Mucosa of stomach (tissue), 1 donor: ENCODE measurements around the gene ADGRA3.
"Not testable (repeated sequence)": the region's sequence is repeated elsewhere in the genome, so short reads cannot be mapped to it uniquely, and the experiment has no call there.

Experiments
- H3K27me3 ChIP-seq: one replicate; pipeline ENCODE4 v1.7.0; 2013; ENCODE audit warnings: mild to moderate bottlenecking, low read length; ENCODE audit not compliant: control insufficient read depth, insufficient read depth
- H3K36me3 ChIP-seq: one replicate; pipeline ENCODE4 v1.7.0; 2013; ENCODE audit warnings: low read length; ENCODE audit not compliant: control insufficient read depth, insufficient read depth
- H3K4me1 ChIP-seq: one replicate; pipeline ENCODE4 v1.7.0; 2013; ENCODE audit warnings: mild to moderate bottlenecking, low read length; ENCODE audit not compliant: control insufficient read depth, insufficient read depth
- H3K4me3 ChIP-seq: one replicate; pipeline ENCODE4 v1.7.0; 2013; ENCODE audit warnings: low read length
- H3K9ac ChIP-seq: one replicate; pipeline ENCODE4 v1.7.0; 2013; ENCODE audit warnings: mild to moderate bottlenecking, low read length, moderate library complexity
- H3K9me3 ChIP-seq: one replicate; pipeline ENCODE4 v1.7.0; 2013; ENCODE audit warnings: mild to moderate bottlenecking, low read length, moderate library complexity; ENCODE audit not compliant: control insufficient read depth
- donor health status: Pancreatic carcinoma.

The ADGRA3 gene

DNA sequence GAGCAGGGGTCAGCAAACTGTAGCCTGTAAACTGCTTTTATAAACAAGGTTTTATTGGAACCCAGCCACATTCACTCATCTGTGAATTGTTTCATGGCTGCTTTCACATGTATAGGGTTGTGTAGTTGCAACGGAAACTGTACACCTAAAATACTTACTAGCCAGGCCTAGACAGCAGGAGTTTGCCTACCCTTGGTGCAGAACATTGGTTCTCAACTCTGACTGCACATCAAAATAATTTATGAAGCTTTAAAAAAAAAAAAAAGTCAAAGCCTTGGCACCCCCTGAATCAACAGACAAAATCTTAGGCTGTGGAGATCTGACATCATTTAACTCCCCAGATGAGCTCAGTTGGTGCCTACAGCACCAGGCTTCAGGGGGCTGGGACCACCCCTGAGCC, 27.8 kb downstream of the ADGRA3 start:
- Histone ChIP-seq H3K4me1 (no peaks in the 10 kb centered on the region), H3K27me3 (no peaks in the 10 kb centered on the region), H3K9ac (no peak overlapping the region), H3K4me3 (no peak overlapping the region), H3K9me3 (no peaks in the 10 kb centered on the region), H3K36me3 (no peaks in the 10 kb centered on the region)

DNA sequence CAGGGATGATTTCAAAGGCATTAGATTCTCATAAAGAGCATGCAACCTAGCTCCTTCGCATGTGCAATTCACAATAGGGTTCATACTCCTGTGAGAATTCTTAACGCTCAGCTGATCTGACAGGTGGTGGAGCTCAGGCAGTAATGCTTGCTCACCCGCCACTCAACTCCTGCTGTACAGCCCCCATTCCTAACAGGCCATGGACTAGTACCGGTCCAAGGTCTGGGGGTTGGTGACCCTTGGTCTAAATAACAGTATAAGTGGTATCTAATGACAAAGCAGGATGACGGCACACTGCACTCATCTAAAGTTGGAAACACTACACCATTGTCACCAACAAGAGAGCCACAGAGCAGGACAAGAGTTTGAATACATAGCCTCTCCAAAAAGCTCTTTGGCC, 28.5 kb downstream of the ADGRA3 start:
- H3K4me1 ChIP-seq: no peaks in the 10 kb centered on the region
- H3K4me3 ChIP-seq: no peak overlapping the region
- H3K9ac ChIP-seq: no peak overlapping the region
- no peaks in the 10 kb centered on the region for H3K36me3 ChIP-seq
- H3K9me3 ChIP-seq: no peaks in the 10 kb centered on the region
- no peaks in the 10 kb centered on the region for H3K27me3 ChIP-seq

DNA sequence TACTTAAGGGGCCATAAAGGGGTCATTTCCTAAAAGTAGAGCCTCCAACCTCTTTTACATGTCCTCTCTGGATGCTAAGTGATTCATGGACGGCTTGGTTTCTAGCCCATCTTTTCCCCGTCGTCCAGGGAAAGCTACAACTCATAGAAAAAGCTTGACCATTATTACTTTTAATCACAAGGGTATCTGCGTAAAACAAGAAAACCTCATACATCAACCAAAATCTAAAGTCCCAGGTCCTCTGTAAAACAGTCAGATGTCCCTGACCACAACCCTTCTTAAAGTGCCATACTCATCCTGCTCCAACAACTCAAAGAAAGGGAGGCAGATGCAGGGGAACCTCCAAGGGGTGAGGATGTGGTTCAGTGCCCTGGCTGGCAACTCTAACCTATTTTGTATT, 29.6 kb downstream of the ADGRA3 start:
- Histone ChIP-seq H3K36me3 (no peaks in the 10 kb centered on the region), H3K27me3 (no peaks in the 10 kb centered on the region), H3K9ac (no peak overlapping the region), H3K9me3 (no peaks in the 10 kb centered on the region), H3K4me3 (no peak overlapping the region), H3K4me1 (no peaks in the 10 kb centered on the region)

DNA sequence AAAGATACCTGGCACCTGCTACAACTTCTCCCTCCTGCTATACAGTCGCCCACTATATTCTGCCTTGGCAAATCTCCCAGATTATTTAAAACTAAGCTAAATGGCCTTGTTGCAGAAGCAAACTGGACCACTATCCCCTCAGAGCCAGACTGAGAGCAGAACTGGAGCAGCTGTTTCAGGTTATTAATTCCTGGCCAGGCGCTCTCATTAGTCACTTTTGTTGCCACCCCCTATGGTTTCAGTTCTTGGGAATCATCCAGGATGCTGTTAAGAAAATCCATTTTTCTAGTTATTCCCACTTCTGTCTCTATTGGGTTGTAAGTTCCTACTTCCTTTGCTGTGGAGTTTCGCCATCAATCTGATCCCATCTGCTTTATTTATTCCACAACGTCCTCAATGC, 30.1 kb downstream of the ADGRA3 start:
- Histone ChIP-seq H3K36me3 (no peaks in the 10 kb centered on the region), H3K4me1 (no peaks in the 10 kb centered on the region)

DNA sequence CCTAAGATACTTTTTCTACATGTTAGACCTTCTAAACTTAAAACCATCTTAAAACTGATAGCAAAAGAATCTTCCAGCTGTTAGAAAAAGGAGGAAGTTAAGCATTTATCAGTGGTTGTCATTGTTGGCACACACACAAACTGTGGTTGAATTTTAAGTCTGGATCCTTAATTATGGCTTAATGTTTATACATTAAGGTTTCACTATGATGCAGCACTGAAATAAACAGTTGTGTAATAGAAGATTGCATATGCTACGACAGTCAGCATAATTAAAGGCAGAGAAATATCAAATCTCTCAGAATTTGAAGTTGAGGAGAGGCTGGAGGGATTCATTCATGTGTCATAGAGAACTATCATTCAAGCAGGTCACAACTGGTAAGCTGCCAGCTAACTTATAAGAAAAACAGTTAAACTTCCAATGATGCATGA, 32.3 kb downstream of the ADGRA3 start:
- H3K9me3 ChIP-seq: no peaks in the 10 kb centered on the region
- no peaks in the 10 kb centered on the region for H3K27me3 ChIP-seq
- no peaks in the 10 kb centered on the region for H3K4me1 ChIP-seq
- no peak overlapping the region for H3K9ac ChIP-seq
- H3K36me3 ChIP-seq: no peaks in the 10 kb centered on the region
- H3K4me3 ChIP-seq: no peak overlapping the region

More for the DNA sequence above, 30.1 kb downstream of the ADGRA3 start:
- no peaks in the 10 kb centered on the region for H3K9me3 ChIP-seq
- no peaks in the 10 kb centered on the region for H3K27me3 ChIP-seq
- H3K4me3 ChIP-seq: no peak overlapping the region
- H3K9ac ChIP-seq: no peak overlapping the region

DNA sequence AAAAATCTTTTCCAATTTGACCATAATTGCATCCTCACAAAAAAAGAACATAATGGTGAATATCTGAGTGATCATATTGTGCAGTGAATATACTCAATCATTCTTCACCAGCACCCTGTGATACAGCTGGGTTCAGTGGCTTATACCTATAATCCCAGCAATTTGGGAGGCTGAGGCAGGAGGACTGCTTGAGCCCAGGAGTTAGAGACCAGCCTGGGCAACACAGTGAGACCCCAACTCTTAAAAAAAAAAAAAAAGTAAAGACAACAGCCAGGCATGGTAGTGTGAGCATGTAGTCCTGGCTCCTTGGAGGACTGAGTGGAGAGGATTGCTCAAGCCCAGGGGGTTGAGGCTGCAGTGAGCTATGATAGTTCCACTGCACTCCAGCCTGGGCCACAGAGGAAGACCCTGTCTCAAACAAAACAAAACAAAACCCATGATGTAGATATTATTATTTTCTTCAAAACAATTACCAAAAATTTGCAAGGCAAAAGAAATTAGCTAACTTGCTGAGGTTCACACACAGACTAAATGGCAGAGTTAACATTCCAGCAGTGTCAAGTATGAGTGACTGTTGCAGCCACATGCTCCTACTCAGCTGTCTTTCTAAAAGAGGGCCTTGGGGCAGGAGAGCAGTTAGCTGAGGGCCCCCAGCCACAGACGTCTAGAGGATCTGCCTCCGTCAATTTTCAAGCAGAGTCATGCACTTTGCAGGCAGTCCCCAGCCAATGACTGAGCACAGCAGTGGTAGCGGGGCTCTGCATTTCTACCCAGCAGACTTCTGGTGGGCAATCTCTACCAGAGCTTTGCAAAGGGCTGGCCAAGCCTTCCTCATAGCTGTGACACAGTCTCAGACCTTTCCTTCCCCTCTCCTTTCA, 33.4 kb downstream of the ADGRA3 start:
- H3K4me1 ChIP-seq: no peaks in the 10 kb centered on the region
- no peaks in the 10 kb centered on the region for H3K27me3 ChIP-seq
- H3K36me3 ChIP-seq: no peaks in the 10 kb centered on the region
- H3K9ac ChIP-seq: no peak overlapping the region
- no peak overlapping the region for H3K4me3 ChIP-seq
- H3K9me3 ChIP-seq: no peaks in the 10 kb centered on the region

DNA sequence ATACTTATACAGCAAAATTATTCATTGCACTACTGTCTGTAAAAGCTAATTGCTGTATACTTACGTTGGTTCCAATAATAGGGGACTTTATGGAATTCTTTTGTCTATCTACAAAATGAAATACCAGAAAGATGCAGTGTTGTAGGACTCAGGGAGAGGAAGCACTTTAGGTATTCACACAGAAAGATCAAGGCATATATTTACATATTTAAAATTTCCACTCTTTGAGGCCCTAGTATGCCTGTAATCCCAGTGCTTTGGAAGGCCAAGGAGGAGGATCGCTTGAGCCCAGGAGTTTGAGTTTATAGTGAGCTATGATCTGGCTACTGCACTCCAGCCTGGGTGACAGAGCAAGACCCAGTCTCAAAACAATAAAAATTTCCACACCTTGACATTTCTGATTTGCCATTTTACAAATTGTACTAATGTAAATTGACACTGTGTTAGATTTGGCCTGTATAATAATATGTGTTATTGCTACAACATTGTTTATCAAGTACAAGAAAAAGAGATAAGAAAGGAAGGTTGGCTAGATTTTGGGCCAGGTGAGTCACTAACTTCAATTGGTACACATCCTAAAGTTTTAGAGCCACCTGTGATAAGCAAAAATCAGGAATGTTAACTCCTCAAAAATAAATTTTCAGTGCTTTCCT, 35.1 kb downstream of the ADGRA3 start:
- H3K36me3 ChIP-seq: no peaks in the 10 kb centered on the region
- H3K4me1 ChIP-seq: no peaks in the 10 kb centered on the region
- no peak overlapping the region for H3K4me3 ChIP-seq
- no peaks in the 10 kb centered on the region for H3K27me3 ChIP-seq
- no peaks in the 10 kb centered on the region for H3K9me3 ChIP-seq
- no peak overlapping the region for H3K9ac ChIP-seq

DNA sequence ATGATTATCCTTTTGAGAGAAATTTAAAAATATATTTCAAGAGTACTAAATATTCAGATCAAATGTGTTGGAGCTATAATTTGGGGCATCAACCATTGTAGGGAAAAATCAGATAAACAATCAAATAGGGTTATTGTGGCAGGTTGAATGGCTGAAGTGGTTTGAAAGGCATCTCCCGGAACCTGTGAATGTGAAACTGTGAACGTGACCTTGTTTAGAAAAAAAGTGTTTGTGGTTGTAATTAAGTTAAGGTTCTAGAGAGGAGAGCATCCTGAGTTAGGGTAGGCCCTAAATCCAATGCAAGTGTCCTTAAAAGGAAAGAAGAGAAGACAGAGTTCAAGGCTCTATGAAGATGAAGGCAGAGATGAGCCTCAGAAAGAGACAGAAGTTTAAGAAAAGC, 37.4 kb downstream of the ADGRA3 start:
- no peaks in the 10 kb centered on the region for H3K27me3 ChIP-seq
- no peaks in the 10 kb centered on the region for H3K4me1 ChIP-seq
- H3K9ac ChIP-seq: no peak overlapping the region
- no peak overlapping the region for H3K4me3 ChIP-seq
- no peaks in the 10 kb centered on the region for H3K9me3 ChIP-seq
- no peaks in the 10 kb centered on the region for H3K36me3 ChIP-seq

DNA sequence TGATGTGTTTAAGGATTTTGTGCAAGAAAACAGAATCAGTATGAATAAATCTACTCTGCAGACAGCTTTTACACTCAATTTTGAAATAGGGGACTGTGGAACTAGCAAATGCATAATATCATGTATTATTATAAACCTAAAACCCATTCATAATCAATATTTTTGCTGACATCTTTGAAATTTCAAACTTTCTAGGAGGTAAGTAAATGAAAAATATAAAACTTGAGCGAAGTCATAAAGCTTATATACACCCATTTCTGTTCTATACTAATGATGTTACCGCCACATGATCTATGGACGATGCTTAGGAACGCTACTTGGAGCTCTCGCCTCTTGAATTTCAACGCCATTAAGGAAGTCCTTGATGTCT, 38.1 kb downstream of the ADGRA3 start:
- Histone ChIP-seq H3K9me3 (no peaks in the 10 kb centered on the region), H3K27me3 (no peaks in the 10 kb centered on the region), H3K36me3 (no peaks in the 10 kb centered on the region), H3K4me3 (no peak overlapping the region), H3K9ac (no peak overlapping the region), H3K4me1 (no peaks in the 10 kb centered on the region)

DNA sequence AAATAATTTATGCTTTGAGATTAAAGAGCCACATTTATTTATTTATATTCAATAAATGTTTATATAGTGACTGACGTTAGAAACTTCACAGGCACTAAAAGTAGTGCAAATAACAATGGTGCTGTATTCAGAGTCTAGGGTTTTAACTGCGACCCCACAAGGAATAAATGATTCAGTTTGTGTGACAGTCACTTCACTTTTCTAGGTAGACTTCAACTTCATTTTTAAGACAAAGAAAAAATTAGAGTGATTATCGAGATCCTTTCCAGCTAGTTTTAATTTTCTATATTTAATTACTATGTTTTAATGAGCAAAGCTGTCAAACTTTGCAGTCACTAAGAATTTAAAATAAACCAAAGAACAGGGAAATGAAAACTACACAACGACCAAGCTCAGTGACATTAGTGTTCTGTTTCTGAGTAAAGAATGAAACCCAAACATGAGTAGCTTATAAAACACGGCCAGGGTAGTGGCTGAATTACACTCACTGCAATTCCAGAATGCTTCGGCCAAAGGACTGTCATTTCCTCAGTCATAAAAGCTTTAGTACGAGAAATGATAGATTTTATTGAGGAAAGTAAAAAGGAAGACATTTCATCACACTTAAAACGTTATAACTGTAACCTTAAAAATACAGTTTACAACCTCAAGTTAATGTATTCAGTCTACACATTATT, 38.6 kb downstream of the ADGRA3 start:
- H3K27me3 ChIP-seq: no peaks in the 10 kb centered on the region
- no peaks in the 10 kb centered on the region for H3K9me3 ChIP-seq
- H3K9ac ChIP-seq: no peak overlapping the region
- H3K36me3 ChIP-seq: no peaks in the 10 kb centered on the region
- no peak overlapping the region for H3K4me3 ChIP-seq
- H3K4me1 ChIP-seq: no peaks in the 10 kb centered on the region

DNA sequence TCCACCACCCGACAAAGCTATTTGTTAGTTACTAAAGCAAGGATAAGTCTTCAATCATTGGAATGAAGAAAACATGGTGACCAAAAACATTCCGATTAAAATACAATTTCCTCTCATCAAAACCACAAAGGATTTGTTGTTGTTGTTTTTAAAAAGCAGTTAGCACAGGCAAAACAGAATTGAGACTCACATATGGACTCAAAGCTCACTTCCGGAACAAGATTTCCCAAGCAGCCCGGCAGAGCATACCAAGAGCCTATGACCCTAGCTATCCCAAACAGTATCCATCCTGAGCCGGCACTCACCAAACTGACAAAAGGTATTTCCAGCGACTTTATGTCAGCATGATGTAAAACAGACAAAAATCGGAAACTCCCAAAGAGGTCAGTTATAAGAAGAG, 39.9 kb downstream of the ADGRA3 start:
- Histone ChIP-seq H3K4me1 (no peaks in the 10 kb centered on the region), H3K27me3 (no peaks in the 10 kb centered on the region), H3K36me3 (no peaks in the 10 kb centered on the region), H3K9me3 (no peaks in the 10 kb centered on the region), H3K9ac (no peak overlapping the region), H3K4me3 (no peak overlapping the region)

DNA sequence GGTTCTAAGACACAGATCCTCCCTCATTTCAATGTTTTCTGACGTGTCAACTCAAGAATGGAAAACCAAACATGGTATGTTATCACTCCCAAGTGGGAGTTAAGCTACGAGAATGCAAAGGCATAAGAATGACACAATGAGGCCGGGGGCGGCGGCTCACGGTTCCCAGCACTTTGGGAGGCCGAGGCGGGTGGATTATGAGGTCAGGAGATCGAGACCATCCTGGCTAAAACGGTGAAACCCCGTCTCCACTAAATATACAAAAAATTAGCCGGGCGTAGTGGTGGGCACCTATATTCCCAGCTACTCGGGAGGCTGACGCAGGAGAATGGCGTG, 40.6 kb downstream of the ADGRA3 start:
- not testable (repeated sequence) for H3K9me3 ChIP-seq

More for the DNA sequence above, 40.6 kb downstream of the ADGRA3 start:
- not testable (repeated sequence) for H3K27me3 ChIP-seq, H3K9ac ChIP-seq, H3K4me3 ChIP-seq, H3K36me3 ChIP-seq, H3K4me1 ChIP-seq
